Dendritic cell treated with granulocyte-macrophage colony-stimulating factor and Interleukin-4, amounts not matched to agents 40 ng/mL and 50 ng/mL, for 4 days (primary cell): ENCODE data around the gene SLC39A6.
A peak's percentile ranks its signal among the peaks of the same experiment; 100 is the strongest.
"Not testable (repeated sequence)": the region's sequence is repeated elsewhere in the genome, so short reads cannot be mapped to it uniquely, and the experiment has no call there.

Experiments
- H3K27ac Mint-ChIP-seq: one replicate; pipeline ENCODE4 v1.8.0; 2022; ENCODE audit warnings: mild to moderate bottlenecking, mixed read lengths
- H3K27me3 Mint-ChIP-seq: one replicate; pipeline ENCODE4 v1.8.0; 2022; ENCODE audit warnings: mild to moderate bottlenecking, mixed read lengths
- H3K36me3 Mint-ChIP-seq: one replicate; pipeline ENCODE4 v1.8.0; 2022; ENCODE audit warnings: low read depth, mixed read lengths
- H3K4me1 Mint-ChIP-seq: one replicate; pipeline ENCODE4 v1.8.0; 2022; ENCODE audit warnings: low read depth, mixed read lengths
- H3K4me3 Mint-ChIP-seq: one replicate; pipeline ENCODE4 v1.8.0; 2022; ENCODE audit warnings: mild to moderate bottlenecking, moderate library complexity, mixed read lengths
- H3K9me3 Mint-ChIP-seq: one replicate; pipeline ENCODE4 v1.8.0; 2022; ENCODE audit warnings: mixed read lengths
- intact Hi-C: fragments of 100-400 bp; cut with micrococcal nuclease; formaldehyde crosslinking; loops from one replicate; pipeline ENCODE4 v1.15.0; 2022

SLC39A6 gene

GRCh38 chr18:36107477-36107876, 21.7 kb downstream of the SLC39A6 start:
- Mint-ChIP-seq H3K27ac (peak overlapping the region; percentile 44), H3K27me3 (no peaks in the 10 kb centered on the region), H3K9me3 (peaks cover 6% of the 10 kb centered on the region), H3K4me1 (peaks cover 34% of the 10 kb centered on the region), H3K4me3 (no peak overlapping the region), H3K36me3 (peaks cover 35% of the 10 kb centered on the region)
- intact Hi-C loops, result no loop called here

GRCh38 chr18:36104749-36105148, 24.4 kb downstream of the SLC39A6 start:
- Mint-ChIP-seq H3K36me3 (peaks cover 11% of the 10 kb centered on the region), H3K27me3 (no peaks in the 10 kb centered on the region), H3K4me1 (peaks cover 34% of the 10 kb centered on the region), H3K9me3 (peaks cover 15% of the 10 kb centered on the region), H3K27ac (no peak overlapping the region), H3K4me3 (no peak overlapping the region)
- intact Hi-C loops, result no loop called here

GRCh38 chr18:36101943-36102342, 27.2 kb downstream of the SLC39A6 start:
- no peaks in the 10 kb centered on the region for H3K36me3 Mint-ChIP-seq
- intact Hi-C loops, result no loop called here
- H3K4me3 Mint-ChIP-seq, result no peak overlapping the region
- peaks cover 15% of the 10 kb centered on the region for H3K9me3 Mint-ChIP-seq
- H3K27me3 Mint-ChIP-seq, result no peaks in the 10 kb centered on the region
- peaks cover 15% of the 10 kb centered on the region for H3K4me1 Mint-ChIP-seq
- no peak overlapping the region for H3K27ac Mint-ChIP-seq

DNA sequence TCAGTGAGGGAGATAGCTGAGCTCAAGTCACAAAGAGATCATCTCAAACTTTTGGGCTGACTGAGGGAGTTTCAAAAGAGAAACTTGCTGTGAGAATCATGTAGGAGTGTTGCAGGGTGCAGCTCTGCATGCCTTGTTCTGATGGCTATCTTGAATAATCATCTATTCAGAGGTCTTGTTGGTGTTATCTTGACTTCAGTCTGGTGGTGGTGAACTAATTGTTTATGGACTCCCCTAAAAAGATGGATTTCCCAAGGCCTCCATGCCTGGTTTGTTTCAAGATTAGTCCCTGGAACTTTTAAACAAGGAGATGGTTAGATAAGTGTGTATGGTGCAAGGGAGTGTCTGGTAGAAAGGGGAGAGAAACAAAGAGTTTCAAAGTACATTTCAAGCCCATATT, 29.8 kb downstream of the SLC39A6 start:
- H3K9me3 Mint-ChIP-seq, result peaks cover 15% of the 10 kb centered on the region
- peaks cover 8% of the 10 kb centered on the region for H3K4me1 Mint-ChIP-seq
- no peak overlapping the region for H3K27ac Mint-ChIP-seq
- H3K36me3 Mint-ChIP-seq, result no peaks in the 10 kb centered on the region
- H3K4me3 Mint-ChIP-seq, result no peak overlapping the region
- intact Hi-C loops, result loop anchor here (5.0 kb wide), 2 partner anchors 473 to 708 kb away; no protein-coding TSS in a partner anchor
- peaks cover 2% of the 10 kb centered on the region for H3K27me3 Mint-ChIP-seq

GRCh38 chr18:36096955-36097354, 32.2 kb downstream of the SLC39A6 start:
- no peak overlapping the region for H3K27ac Mint-ChIP-seq
- peaks cover 4% of the 10 kb centered on the region for H3K27me3 Mint-ChIP-seq
- no peaks in the 10 kb centered on the region for H3K4me1 Mint-ChIP-seq
- peaks cover 4% of the 10 kb centered on the region for H3K9me3 Mint-ChIP-seq
- intact Hi-C loops, result loop anchor here (1.0 to 5.0 kb wide), 4 partner anchors 80 to 710 kb away; no protein-coding TSS in a partner anchor
- no peak overlapping the region for H3K4me3 Mint-ChIP-seq
- H3K36me3 Mint-ChIP-seq, result no peaks in the 10 kb centered on the region

GRCh38 chr18:36095936-36096519, 33.1 kb downstream of the SLC39A6 start:
- no peaks in the 10 kb centered on the region for H3K36me3 Mint-ChIP-seq

DNA sequence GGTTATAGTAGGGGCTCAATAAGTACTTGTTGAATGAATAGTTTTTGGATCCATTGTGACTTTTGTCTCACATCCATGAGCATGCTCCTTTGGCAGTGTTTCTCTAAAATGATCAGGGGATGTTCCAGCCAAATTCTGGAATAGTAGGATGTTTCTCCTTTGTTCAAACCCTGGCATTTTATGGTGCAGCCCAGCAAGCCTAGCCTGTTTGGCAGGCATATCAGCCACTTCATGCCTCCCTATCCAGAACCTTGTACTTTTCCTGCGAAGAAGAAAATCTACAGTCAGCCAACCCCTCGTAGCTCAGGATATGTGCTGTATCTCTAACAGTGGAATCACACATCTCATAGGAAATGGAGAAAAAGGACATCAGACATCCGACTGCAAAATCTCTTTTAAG, 34.7 kb downstream of the SLC39A6 start:
- H3K36me3 Mint-ChIP-seq, result no peaks in the 10 kb centered on the region
- H3K27ac Mint-ChIP-seq, result no peak overlapping the region
- intact Hi-C loops, result no loop called here

More at GRCh38 chr18:36095936-36096519, 33.1 kb downstream of the SLC39A6 start:
- H3K4me1 Mint-ChIP-seq, result no peaks in the 10 kb centered on the region
- no peak overlapping the region for H3K27ac Mint-ChIP-seq
- no peak overlapping the region for H3K4me3 Mint-ChIP-seq
- intact Hi-C loops, result loop anchor here (1.0 to 5.0 kb wide), 4 partner anchors 79 to 711 kb away; no protein-coding TSS in a partner anchor
- peaks cover 4% of the 10 kb centered on the region for H3K27me3 Mint-ChIP-seq
- H3K9me3 Mint-ChIP-seq, result no peaks in the 10 kb centered on the region

DNA sequence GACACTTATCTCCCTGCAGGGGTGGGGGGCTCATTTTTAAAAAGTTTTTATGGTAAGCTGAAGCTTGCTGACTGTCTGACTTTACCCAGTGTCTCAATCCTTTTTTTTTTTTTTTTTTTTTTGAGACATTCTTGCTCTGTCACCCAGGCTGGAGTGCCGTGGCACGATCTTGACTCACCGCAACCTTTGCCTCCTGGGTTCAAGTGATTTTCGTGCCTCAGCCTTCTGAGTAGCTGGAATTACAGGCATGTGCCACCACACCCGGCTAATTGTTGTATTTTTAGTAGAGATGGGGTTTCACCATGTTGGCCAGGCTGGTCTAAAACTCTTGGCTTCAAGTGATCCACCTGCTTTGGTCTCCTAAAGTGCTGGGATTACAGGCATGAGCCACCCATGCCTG, 37.0 kb downstream of the SLC39A6 start:
- H3K9me3 Mint-ChIP-seq, H3K36me3 Mint-ChIP-seq, H3K4me3 Mint-ChIP-seq, H3K27me3 Mint-ChIP-seq, intact Hi-C loops, H3K4me1 Mint-ChIP-seq, H3K27ac Mint-ChIP-seq: not testable (repeated sequence)

More for the DNA sequence above, 34.7 kb downstream of the SLC39A6 start:
- Mint-ChIP-seq H3K4me3 (no peak overlapping the region), H3K9me3 (no peaks in the 10 kb centered on the region), H3K4me1 (no peaks in the 10 kb centered on the region), H3K27me3 (peaks cover 4% of the 10 kb centered on the region)

DNA sequence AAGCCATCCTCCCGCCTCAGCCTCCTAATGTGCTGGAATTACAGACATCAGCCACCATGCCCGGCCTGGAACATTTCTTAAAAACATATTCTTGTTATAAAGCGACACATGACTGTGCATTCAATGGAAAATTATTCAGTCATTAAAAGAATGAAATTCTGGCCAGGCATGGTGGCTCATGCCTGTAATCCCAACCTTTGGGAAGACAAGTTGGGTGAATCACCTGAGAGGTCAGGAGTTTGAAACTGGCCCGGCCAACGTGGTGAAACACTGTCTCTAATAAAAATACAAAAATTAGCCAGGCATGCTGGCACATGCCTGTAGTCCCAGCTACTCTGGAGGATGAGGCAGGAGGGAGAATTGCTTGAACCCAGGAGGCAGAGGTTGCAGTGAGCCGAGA, 40.1 kb downstream of the SLC39A6 start:
- Mint-ChIP-seq H3K27ac (no peak overlapping the region), H3K9me3 (no peaks in the 10 kb centered on the region), H3K27me3 (peaks cover 2% of the 10 kb centered on the region), H3K36me3 (no peaks in the 10 kb centered on the region), H3K4me3 (no peak overlapping the region), H3K4me1 (peaks cover under 1% of the 10 kb centered on the region)
- intact Hi-C loops, result no loop called here

GRCh38 chr18:36088256-36088655, 40.9 kb downstream of the SLC39A6 start:
- Mint-ChIP-seq H3K27me3 (no peaks in the 10 kb centered on the region), H3K27ac (no peak overlapping the region), H3K36me3 (no peaks in the 10 kb centered on the region), H3K4me3 (no peak overlapping the region), H3K4me1 (peaks cover 6% of the 10 kb centered on the region), H3K9me3 (no peaks in the 10 kb centered on the region)
- intact Hi-C loops, result no loop called here

- intact Hi-C loops, result no loop called here
- no peaks in the 10 kb centered on the region for H3K27me3 Mint-ChIP-seq
- H3K9me3 Mint-ChIP-seq, result peaks cover 11% of the 10 kb centered on the region
- no peaks in the 10 kb centered on the region for H3K36me3 Mint-ChIP-seq
- no peak overlapping the region for H3K4me3 Mint-ChIP-seq
- no peak overlapping the region for H3K27ac Mint-ChIP-seq
- peaks cover 6% of the 10 kb centered on the region for H3K4me1 Mint-ChIP-seq
Observed at GRCh38 chr18:36086186-36086585, 43.0 kb downstream of the SLC39A6 start.

DNA sequence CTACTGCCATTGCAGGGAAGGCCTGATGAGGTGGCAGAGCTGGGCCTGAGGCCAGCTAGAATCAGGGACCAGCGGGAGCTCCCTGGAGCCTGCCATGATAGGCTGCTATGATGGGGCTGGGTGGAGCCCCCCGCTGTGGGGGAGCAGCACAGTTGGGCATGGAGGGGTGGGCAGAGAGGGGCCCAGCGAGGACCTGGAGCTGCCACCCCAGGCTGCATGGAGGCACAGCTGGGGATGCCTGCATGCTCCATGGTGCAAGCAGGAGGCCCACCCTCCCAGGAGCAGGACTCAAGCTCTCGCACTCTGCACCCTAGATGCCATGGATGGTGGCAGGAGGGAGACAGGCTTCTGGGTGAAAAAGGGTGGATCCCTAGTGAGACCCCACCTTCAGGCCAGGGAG, 43.9 kb downstream of the SLC39A6 start:
- intact Hi-C loops, result no loop called here
- peaks cover 6% of the 10 kb centered on the region for H3K4me1 Mint-ChIP-seq
- H3K9me3 Mint-ChIP-seq, result peaks cover 21% of the 10 kb centered on the region
- H3K36me3 Mint-ChIP-seq, result no peaks in the 10 kb centered on the region
- H3K4me3 Mint-ChIP-seq, result no peak overlapping the region
- no peak overlapping the region for H3K27ac Mint-ChIP-seq
- H3K27me3 Mint-ChIP-seq, result no peaks in the 10 kb centered on the region

- intact Hi-C loops, result no loop called here
- Mint-ChIP-seq H3K4me3 (no peak overlapping the region), H3K9me3 (peaks cover 32% of the 10 kb centered on the region), H3K27ac (no peak overlapping the region), H3K36me3 (no peaks in the 10 kb centered on the region), H3K4me1 (peaks cover 6% of the 10 kb centered on the region), H3K27me3 (no peaks in the 10 kb centered on the region)
Observed at GRCh38 chr18:36083729-36084128, 45.4 kb downstream of the SLC39A6 start.

DNA sequence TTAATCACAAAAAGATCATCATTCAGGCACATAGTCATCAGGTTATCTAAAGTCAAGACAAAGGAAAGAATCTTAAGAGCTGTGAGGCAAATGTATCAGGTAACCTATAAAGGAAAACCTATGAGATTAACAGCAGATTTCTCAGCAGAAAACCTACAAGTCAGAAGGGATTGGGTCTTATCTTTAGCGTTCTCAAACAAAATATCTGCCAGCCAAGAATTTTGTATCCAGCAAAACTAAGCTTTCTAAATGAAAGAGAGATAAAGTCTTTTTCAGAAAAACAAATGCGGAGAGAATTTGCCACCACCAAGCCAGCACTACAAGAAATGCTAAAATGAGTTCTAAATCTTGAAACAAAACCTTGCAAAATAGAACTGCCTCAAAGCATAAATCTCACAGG, 48.0 kb downstream of the SLC39A6 start:
- H3K9me3 Mint-ChIP-seq, result peaks cover 32% of the 10 kb centered on the region
- H3K4me3 Mint-ChIP-seq, H3K36me3 Mint-ChIP-seq, H3K27me3 Mint-ChIP-seq, H3K4me1 Mint-ChIP-seq, intact Hi-C loops, H3K27ac Mint-ChIP-seq: not testable (repeated sequence)
